ENCODE measurements around the gene KCTD16.

The KCTD16 gene

DNA sequence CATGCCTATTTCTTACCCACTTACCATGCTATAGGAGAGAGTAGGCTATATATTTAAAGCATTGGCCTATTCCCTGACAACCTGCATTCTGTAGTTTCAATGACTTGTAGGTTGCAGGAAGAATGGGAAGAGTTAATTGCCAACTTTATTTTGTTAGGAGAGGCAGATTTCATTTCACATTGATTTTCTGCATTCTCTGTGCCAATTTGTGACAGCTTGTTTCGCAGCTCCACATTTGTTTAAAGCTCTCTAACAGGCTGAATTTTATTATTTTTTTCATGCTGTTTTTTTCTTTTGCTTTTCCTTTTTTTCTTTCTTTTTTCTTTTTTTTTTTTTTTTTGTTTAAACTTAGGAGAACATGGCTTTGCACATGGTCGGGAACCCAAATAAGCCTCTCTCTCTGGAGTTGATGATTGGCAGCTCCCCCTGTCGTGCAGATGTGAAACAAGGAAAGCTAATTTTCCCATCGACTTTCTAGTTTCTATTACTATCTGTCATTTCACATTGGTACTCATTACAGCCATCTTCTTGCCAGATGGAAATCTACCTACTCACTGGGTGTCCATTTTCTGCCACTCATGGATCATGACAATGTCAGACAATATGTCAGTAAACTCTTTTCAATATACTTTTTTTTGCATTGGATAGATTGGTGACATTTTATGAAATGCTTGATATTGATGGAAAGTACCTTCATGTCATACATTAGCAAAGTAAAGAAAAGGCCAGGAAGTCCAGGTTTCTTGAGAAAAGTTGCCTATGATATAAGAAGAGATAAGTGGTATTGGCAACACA is 223.2 kb downstream of the KCTD16 start:
- no peaks in the 10 kb centered on the region for H3K4me1 ChIP-seq
- no peaks in the 10 kb centered on the region for H3K9me3 ChIP-seq
- TF ChIP-seq, protein P1, sequence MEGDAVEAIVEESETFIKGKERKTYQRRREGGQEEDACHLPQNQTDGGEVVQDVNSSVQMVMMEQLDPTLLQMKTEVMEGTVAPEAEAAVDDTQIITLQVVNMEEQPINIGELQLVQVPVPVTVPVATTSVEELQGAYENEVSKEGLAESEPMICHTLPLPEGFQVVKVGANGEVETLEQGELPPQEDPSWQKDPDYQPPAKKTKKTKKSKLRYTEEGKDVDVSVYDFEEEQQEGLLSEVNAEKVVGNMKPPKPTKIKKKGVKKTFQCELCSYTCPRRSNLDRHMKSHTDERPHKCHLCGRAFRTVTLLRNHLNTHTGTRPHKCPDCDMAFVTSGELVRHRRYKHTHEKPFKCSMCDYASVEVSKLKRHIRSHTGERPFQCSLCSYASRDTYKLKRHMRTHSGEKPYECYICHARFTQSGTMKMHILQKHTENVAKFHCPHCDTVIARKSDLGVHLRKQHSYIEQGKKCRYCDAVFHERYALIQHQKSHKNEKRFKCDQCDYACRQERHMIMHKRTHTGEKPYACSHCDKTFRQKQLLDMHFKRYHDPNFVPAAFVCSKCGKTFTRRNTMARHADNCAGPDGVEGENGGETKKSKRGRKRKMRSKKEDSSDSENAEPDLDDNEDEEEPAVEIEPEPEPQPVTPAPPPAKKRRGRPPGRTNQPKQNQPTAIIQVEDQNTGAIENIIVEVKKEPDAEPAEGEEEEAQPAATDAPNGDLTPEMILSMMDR (IDR thresholded peaks at IDR 0.05; ENCODE audit: low read depth, low read length): no peak
- DNase-seq: no peak
- H3K27me3 ChIP-seq: no peaks in the 10 kb centered on the region
- H3K36me3 ChIP-seq: no peaks in the 10 kb centered on the region
- no peak overlapping the region for H3K4me3 ChIP-seq (ENCODE audit: low read depth, low read length)

DNA sequence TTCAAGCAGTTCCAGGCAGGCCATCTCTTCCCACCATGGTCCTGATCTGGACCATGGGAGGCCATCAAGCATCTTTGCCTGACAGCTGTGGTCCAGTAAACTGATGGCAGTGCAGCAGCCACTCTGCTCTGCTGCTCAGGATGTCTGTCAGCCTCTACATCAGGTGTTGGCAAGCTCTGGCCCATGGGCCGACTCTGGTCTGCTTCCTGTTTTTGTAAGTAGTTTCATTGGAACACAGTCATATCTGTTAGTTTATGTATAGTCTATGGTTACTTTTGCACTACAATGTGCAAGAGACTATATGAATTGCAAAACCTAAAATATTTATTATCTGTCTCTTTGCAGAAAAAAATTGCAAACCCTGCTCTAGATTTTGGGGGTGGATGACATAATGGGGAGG is 225.0 kb downstream of the KCTD16 start:
- TF ChIP-seq, protein P1 (IDR thresholded peaks at IDR 0.05; ENCODE audit: low read depth, low read length): no peak
- H3K4me3 ChIP-seq (ENCODE audit: low read depth, low read length): no peak overlapping the region
- DNase-seq: no peak
- H3K4me1 ChIP-seq: no peaks in the 10 kb centered on the region
- no peaks in the 10 kb centered on the region for H3K27me3 ChIP-seq
- H3K36me3 ChIP-seq: no peaks in the 10 kb centered on the region
- H3K9me3 ChIP-seq: no peaks in the 10 kb centered on the region

DNA sequence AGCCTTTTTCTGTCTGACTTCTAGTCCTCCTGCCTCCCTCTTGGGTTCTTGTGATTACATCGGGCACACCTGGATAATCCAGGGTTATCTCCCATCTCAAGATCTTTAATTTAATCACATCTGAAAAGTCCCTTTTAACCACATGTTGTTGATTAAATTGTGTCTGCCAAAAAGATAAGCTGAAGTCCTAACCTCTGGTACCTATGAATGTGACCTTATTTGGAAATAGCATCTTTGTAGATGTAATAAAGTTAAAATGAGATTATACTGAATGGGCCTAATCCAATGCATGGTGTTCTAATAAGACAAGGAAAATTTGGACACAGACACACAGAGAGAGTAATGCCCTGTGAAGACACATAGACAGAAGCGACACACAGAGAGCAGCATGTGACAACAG is 232.4 kb downstream of the KCTD16 start:
- DNase-seq: no peak
- no peak overlapping the region for H3K4me3 ChIP-seq (ENCODE audit: low read depth, low read length)
- no peaks in the 10 kb centered on the region for H3K36me3 ChIP-seq
- no peaks in the 10 kb centered on the region for H3K4me1 ChIP-seq
- no peaks in the 10 kb centered on the region for H3K27me3 ChIP-seq
- TF ChIP-seq, protein P1 (IDR thresholded peaks at IDR 0.05; ENCODE audit: low read depth, low read length): no peak
- no peaks in the 10 kb centered on the region for H3K9me3 ChIP-seq

DNA sequence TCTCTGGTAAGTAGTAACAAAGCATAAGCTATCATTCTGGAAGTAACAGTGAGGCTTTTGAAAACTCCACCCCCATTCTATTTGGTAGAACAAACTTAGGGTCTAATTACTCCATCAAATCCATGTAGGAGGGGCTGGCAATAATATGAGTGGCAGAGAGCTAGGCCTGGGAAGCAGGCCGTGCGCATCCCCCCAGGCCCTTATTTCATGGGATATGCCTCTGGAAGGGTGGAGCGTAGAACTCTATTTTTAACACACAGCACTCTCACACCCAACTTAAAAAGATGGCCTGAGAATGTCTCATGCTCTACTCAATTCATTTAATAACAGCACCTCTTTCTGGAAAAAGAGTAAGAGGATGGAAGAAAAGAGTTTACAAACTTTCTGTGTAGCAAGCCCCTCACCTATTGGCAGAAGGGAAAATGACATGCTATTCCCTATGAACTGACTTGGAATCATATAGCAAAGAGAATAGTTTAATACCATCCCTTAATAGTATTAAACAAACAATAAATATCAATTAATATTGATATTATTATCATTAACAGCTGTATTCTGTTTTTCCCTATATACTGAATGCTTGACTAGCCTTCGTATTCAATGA is 233.2 kb downstream of the KCTD16 start:
- Histone ChIP-seq H3K4me3 (ENCODE audit: low read depth, low read length) (no peak overlapping the region), H3K4me1 (no peaks in the 10 kb centered on the region), H3K27me3 (no peaks in the 10 kb centered on the region), H3K36me3 (no peaks in the 10 kb centered on the region), H3K9me3 (no peaks in the 10 kb centered on the region)
- DNase-seq: no peak
- TF ChIP-seq, protein P1 (IDR thresholded peaks at IDR 0.05; ENCODE audit: low read depth, low read length): no peak

- Histone ChIP-seq H3K4me3 (ENCODE audit: low read depth, low read length) (no peak overlapping the region), H3K4me1 (no peaks in the 10 kb centered on the region), H3K36me3 (no peaks in the 10 kb centered on the region), H3K27me3 (no peaks in the 10 kb centered on the region), H3K9me3 (no peaks in the 10 kb centered on the region)
- DNase-seq: no peak
- TF ChIP-seq, protein P1 (IDR thresholded peaks at IDR 0.05; ENCODE audit: low read depth, low read length): no peak
Observed at GRCh38 chr5:144404672-144405071, 234.0 kb downstream of the KCTD16 start.

GRCh38 chr5:144405991-144406390 is 235.3 kb downstream of the KCTD16 start:
- Histone ChIP-seq H3K4me3 (ENCODE audit: low read depth, low read length) (no peak overlapping the region), H3K27me3 (no peaks in the 10 kb centered on the region), H3K9me3 (no peaks in the 10 kb centered on the region), H3K4me1 (no peaks in the 10 kb centered on the region), H3K36me3 (no peaks in the 10 kb centered on the region)
- no peak for DNase-seq
- TF ChIP-seq, protein P1 (IDR thresholded peaks at IDR 0.05; ENCODE audit: low read depth, low read length): no peak
